Islet of Langerhans (tissue), 1 donor: Measurements from ENCODE around the gene FSCN2.

Experiments
- FAIRE-seq: peaks from one replicate; lab custom pipeline; 2011; peaks lifted over from hg19 to GRCh38; lab: Jason Lieb, UNC

The FSCN2 gene

GRCh38 chr17:81512562-81513371 is 15.4 kb upstream of the FSCN2 start, which contains the start of gene ACTG1:
Gene ACTG1, minus strand, starts transcription at chr17:81512799. Its CDS starts 445 bp downstream, at chr17:81512354.
- no peak for FAIRE-seq

GRCh38 chr17:81513372-81513752 is 14.8 kb upstream of the FSCN2 start:
- FAIRE-seq, result no peak

DNA sequence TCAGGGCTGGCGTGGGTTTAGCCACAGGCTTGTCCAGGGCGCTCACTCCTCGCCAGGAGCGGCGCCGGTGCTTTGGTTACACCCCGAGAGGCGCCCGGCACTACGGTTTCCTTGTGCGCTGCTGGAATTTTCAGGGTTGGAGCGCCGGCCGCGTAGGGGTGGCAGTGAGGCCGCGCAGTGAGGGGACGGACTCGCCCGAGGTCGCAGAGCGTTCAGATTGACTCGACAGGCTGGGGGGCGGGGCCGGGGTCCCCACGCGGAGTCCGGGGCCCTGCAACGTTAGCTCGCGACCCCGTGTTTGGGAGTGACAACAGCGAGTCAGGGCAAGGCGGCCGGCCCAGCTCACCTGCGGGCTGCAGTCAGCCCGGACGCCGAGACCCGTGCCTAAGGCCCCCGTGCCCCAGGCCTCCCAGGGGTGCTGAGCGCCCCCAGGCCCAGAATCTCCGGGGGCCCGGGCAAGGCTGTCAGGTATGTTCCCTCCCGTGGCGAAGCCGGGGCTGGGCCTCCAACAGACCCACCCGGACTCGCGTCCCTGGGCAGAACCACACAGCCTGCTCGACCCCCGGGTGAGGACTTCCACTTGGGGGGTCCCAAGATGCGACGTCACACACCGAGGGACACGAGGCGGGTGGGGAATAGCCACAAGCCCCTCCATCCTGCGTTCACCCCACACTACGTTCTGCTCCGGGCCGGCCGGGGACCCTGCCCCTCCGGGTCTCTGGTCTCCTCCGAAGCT is 14.3 kb upstream of the FSCN2 start:
- FAIRE-seq, result no peak

GRCh38 chr17:81514489-81514738 is 13.8 kb upstream of the FSCN2 start:
- no peak for FAIRE-seq

- FAIRE-seq, result no peak
These were observed 13.2 kb upstream of the FSCN2 start for GRCh38 chr17:81514739-81515529.

GRCh38 chr17:81515530-81516041 is 12.6 kb upstream of the FSCN2 start:
- FAIRE-seq, result no peak

- FAIRE-seq, result no peak
These were observed 11.7 kb upstream of the FSCN2 start for GRCh38 chr17:81516439-81516838.

DNA sequence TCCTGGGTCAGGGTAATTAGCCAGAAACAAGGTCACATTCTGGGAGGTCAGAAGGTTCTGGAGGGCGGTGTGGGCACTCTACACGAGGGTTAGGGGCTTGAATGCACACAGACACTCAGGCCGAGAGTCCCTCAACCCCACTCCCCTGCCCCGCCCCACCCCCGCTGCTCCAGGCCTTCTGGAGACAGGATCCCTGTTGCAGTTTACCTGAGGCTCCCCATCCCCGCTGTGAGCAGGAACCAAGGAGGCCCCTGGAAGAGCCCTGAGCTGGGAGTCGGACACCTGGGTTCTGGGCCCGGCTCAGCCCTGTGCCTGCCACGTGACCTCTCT is 11.2 kb upstream of the FSCN2 start:
- FAIRE-seq, result no peak

GRCh38 chr17:81517339-81518112 is 10.7 kb upstream of the FSCN2 start:
- no peak for FAIRE-seq

GRCh38 chr17:81518113-81518784 is 9.9 kb upstream of the FSCN2 start:
- FAIRE-seq, result no peak

DNA sequence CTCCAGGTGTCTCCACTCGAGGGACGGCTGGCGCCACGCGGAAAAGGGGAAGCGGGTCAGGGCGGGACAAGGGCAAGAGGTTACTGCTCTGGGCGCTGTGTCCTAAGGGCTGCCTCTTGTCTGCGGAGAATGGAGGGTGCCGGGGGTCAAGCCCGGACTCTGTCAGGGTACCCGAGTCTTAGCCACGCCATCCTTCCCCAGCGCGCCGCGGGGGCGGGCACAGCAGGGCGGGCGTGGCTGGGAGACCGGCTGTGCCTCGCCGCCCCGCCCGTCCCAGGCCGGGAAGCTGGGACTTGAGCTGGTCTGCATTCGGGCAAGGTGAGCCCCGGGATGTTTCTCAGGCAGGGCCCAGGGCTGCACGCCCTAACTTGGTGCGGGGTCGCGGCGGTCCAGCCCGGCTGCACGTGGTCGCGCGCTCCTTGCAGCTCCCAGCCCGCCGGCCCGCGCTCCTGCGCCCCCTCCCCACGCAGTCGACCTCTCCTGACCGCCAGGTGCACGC is 9.3 kb upstream of the FSCN2 start:
- FAIRE-seq, result no peak

- FAIRE-seq, result no peak
These were observed 8.7 kb upstream of the FSCN2 start for GRCh38 chr17:81519284-81520020.

- no peak for FAIRE-seq
These were observed 7.9 kb upstream of the FSCN2 start for GRCh38 chr17:81520021-81520901.

DNA sequence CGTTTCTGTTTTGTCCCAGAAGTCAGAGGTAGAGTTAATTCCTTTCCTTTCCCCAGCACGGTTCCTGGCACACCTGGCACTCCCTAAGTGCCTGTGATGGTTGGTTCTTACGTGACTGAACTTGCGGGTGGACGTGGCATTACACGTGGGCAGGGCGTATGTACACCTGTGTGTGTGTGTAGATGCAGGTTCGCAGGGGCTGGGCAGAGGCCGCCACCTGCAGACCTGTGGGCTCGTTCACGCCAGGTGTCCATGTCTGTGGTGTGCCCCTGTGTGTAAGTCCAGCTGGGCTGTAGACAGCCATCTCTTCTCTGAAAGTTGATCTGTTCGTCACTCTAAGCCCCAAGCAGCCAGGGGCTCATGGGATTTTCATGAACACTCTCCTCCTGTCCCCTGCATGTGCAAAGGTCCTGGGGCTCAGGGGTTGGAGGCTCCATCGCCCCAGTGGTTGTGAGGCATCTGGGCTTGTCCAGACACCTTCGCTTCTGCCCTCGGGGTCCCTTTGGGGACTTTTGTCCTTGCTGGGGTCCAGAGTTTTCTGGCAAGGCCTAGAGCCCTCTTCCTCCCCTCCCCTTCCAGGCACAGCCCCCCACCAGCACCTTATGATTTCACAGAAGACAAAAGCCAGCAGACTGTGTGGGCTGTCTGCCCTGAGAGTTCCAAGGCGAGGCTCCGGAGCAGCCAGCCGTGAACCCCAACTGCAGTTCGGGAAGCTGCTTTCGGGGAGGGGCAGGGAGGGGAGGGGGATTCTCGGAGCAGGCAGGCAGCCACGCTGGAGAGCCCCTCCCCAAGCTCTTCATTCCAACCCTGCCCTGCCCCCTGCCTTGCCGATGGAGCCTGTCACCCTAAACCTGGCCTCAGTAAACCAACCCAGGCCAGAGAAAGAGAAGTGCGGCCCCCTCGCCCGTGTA is 5.4 kb upstream of the FSCN2 start:
- no peak for FAIRE-seq

- FAIRE-seq, result no peak
These were observed 4.7 kb upstream of the FSCN2 start for GRCh38 chr17:81523402-81524038.

- FAIRE-seq, result no peak
These were observed 3.9 kb upstream of the FSCN2 start for GRCh38 chr17:81524039-81524864.

GRCh38 chr17:81524865-81525159 is 3.4 kb upstream of the FSCN2 start:
- FAIRE-seq, result no peak
